Natural killer cell (primary cell): Measurements from ENCODE around the gene OSTC. TPM values are rescaled to one million over a fixed set of nuclear protein-coding genes. Genes with fewer than 3 reads are reported as not detected.

Experiments used
- ATAC-seq, 3 donors: fragments of 150-1000 bp in 2 of 3; fragments of 200-7000 bp in 1 of 3; cut with Tn5 transposase; 1 replicate in 1 of 3; 2 replicates in 2 of 3; pipeline ENCODE4 v1.10.0; 2021; ENCODE audit warnings: mild to moderate bottlenecking in 2 of 3, moderate library complexity in 2 of 3
- DNase-seq, 2 donors: peaks; one replicate each; pipeline versions ENCODE4 v3.0.0 to v3.0.0-alpha.2; 2013 to 2021; ENCODE audit warnings: mixed read lengths in 1 of 2
- H3K27ac ChIP-seq: one replicate; pipeline ENCODE4 v1.5.1; 2013; ENCODE audit warnings: mild to moderate bottlenecking, low read length
- H3K27me3 ChIP-seq: one replicate; pipeline ENCODE4 v1.6.1; 2013; ENCODE audit warnings: low read length; ENCODE audit not compliant: control insufficient read depth, insufficient read depth
- H3K36me3 ChIP-seq: one replicate; pipeline ENCODE4 v1.6.1; 2013; ENCODE audit warnings: low read length; ENCODE audit not compliant: control insufficient read depth, insufficient read depth
- H3K4me1 ChIP-seq: one replicate; pipeline ENCODE4 v1.6.1; 2013; ENCODE audit warnings: low read length; ENCODE audit not compliant: control insufficient read depth, insufficient read depth
- H3K4me3 ChIP-seq: one replicate; pipeline ENCODE4 v1.5.1; 2013; ENCODE audit warnings: low read length
- H3K9me3 ChIP-seq: one replicate; pipeline ENCODE4 v1.6.1; 2013; ENCODE audit warnings: low read length; ENCODE audit not compliant: control insufficient read depth, insufficient read depth
- H3K27ac Mint-ChIP-seq, 2 donors: one replicate each; pipeline ENCODE4 v1.8.0; 2022; ENCODE audit warnings: mild to moderate bottlenecking in 2 of 2, mixed read lengths in 2 of 2, moderate library complexity in 1 of 2
- H3K27me3 Mint-ChIP-seq, 2 donors: one replicate each; pipeline ENCODE4 v1.8.0; 2022; ENCODE audit warnings: low read depth in 2 of 2, mixed read lengths in 2 of 2
- H3K36me3 Mint-ChIP-seq: one replicate; pipeline ENCODE4 v1.8.0; 2022; ENCODE audit warnings: mixed read lengths
- H3K4me1 Mint-ChIP-seq, 2 donors: one replicate each; pipeline ENCODE4 v1.8.0; 2022; ENCODE audit warnings: mixed read lengths in 2 of 2
- H3K4me3 Mint-ChIP-seq: one replicate; pipeline ENCODE4 v1.8.0; 2022; ENCODE audit warnings: mild to moderate bottlenecking, moderate library complexity, mixed read lengths
- H3K9me3 Mint-ChIP-seq, 2 donors: one replicate each; pipeline ENCODE4 v1.8.0; 2022; ENCODE audit warnings: mixed read lengths in 2 of 2
- CTCF ChIP-seq: fragments of 200-600 bp; IDR thresholded peaks from one replicate; pipeline ENCODE4 v1.8.0; 2022; ENCODE audit warnings: antibody characterized with exemption
- WGBS: methylation state at CpG from one replicate; pipeline ENCODE4 v1.1.7; 2013; ENCODE audit warnings: missing lambda C conversion rate; ENCODE audit not compliant: insufficient coverage; 5-methylcytosine and 5-hydroxymethylcytosine counted together
- intact Hi-C: fragments of 100-400 bp; cut with micrococcal nuclease; formaldehyde crosslinking; loops from one replicate; pipeline ENCODE4 v1.14.2; 2022
- total RNA-seq, 4 donors: library from RNA; stranded (reverse); fragments of 120-200 nt in 1 of 4; gene quantifications; one replicate each; pipeline versions ENCODE4 v1.2.3 to v1.2.4, GENCODE V29; 2013 to 2022

OSTC gene
- 10 to 100 TPM; 31.2 to 36.5 (median 32.2) TPM for total RNA-seq
- 87.6 TPM for total RNA-seq (2013)

GRCh38 chr4:108650212-108651013, at the start of gene OSTC:
Gene OSTC, plus strand, starts transcription at chr4:108650599. Its CDS starts 57 bp downstream, at chr4:108650656.
- H3K27ac Mint-ChIP-seq, result peak within 1 kb of the TSS; percentile 89 to 95
- Histone ChIP-seq H3K27ac (peak within 1 kb of the TSS; percentile 87), H3K4me3 (peak within 1 kb of the TSS; percentile 65), H3K27me3 (no peaks in the 10 kb centered on the region), H3K4me1 (peaks cover 5% of the 10 kb centered on the region), H3K36me3 (peaks cover under 1% of the 10 kb centered on the region), H3K9me3 (no peaks in the 10 kb centered on the region)
- no peaks in the 10 kb centered on the region for H3K36me3 Mint-ChIP-seq
- WGBS, result under 1% methylated on average over 41 of the region's 45 CpGs
- peaks cover 0 to 6% of the 10 kb centered on the region in 2 donors for H3K27me3 Mint-ChIP-seq
- H3K4me1 Mint-ChIP-seq, result peaks cover 36 to 37% of the 10 kb centered on the region in 2 donors
- DNase-seq, result peak; percentile 89 to 96
- intact Hi-C loops, result loop anchor here (1.0 kb wide), 1 partner anchor 30 kb away; the partner anchor contains the start of gene RPL34
- peak within 1 kb of the TSS; percentile 98 for H3K4me3 Mint-ChIP-seq
- no peaks in the 10 kb centered on the region for H3K9me3 Mint-ChIP-seq
- peak; percentile 91 to 92 (median 91) for ATAC-seq
- TF ChIP-seq CTCF, result no peak

- Mint-ChIP-seq H3K4me1 (peaks cover 0 to 10% of the 10 kb centered on the region in 2 donors), H3K36me3 (no peaks in the 10 kb centered on the region), H3K27ac (no peak overlapping the region), H3K4me3 (no peak overlapping the region), H3K27me3 (no peaks in the 10 kb centered on the region), H3K9me3 (no peaks in the 10 kb centered on the region)
- intact Hi-C loops, result no loop called here
- H3K4me3 ChIP-seq, result no peak overlapping the region
- no peak overlapping the region for H3K27ac ChIP-seq
- H3K27me3 ChIP-seq, result no peaks in the 10 kb centered on the region
- TF ChIP-seq CTCF, result no peak
- ATAC-seq (no peak), DNase-seq (no peak)
- no peaks in the 10 kb centered on the region for H3K36me3 ChIP-seq
- H3K4me1 ChIP-seq, result no peaks in the 10 kb centered on the region
- WGBS, result 69% methylated on average over 3 of the region's 3 CpGs
- no peaks in the 10 kb centered on the region for H3K9me3 ChIP-seq
These were observed 49.3 kb upstream of the OSTC start for GRCh38 chr4:108601106-108601505.

GRCh38 chr4:108601532-108601931, 48.9 kb upstream of the OSTC start:
- Histone ChIP-seq H3K4me1 (no peaks in the 10 kb centered on the region), H3K36me3 (no peaks in the 10 kb centered on the region), H3K27me3 (no peaks in the 10 kb centered on the region), H3K4me3 (no peak overlapping the region), H3K9me3 (no peaks in the 10 kb centered on the region), H3K27ac (no peak overlapping the region)
- H3K4me3 Mint-ChIP-seq, result no peak overlapping the region
- no peak overlapping the region for H3K27ac Mint-ChIP-seq
- ATAC-seq (no peak), DNase-seq (peak in 1 of 2 donors; percentile 38)
- TF ChIP-seq CTCF, result no peak
- WGBS, result 45% methylated on average over 1 of the region's 1 CpG
- no peaks in the 10 kb centered on the region for H3K9me3 Mint-ChIP-seq
- no peaks in the 10 kb centered on the region for H3K36me3 Mint-ChIP-seq
- no peaks in the 10 kb centered on the region for H3K27me3 Mint-ChIP-seq
- peaks cover 0 to 10% of the 10 kb centered on the region in 2 donors for H3K4me1 Mint-ChIP-seq
- intact Hi-C loops, result no loop called here
